ENCODE results near the gene SIRT6.
"Not testable (repeated sequence)": the region's sequence is repeated elsewhere in the genome, so short reads cannot be mapped to it uniquely, and the experiment has no call there.

SIRT6 gene

GRCh38 chr19:4149518-4150288, 32.7 kb downstream of the SIRT6 start:
- Mint-ChIP-seq H3K9me3 (no peaks in the 10 kb centered on the region), H3K4me1 (peaks cover 15 to 20% of the 10 kb centered on the region in 2 donors), H3K4me3 (no peak overlapping the region), H3K27ac (peak overlapping the region; percentile 11), H3K36me3 (no peaks in the 10 kb centered on the region), H3K27me3 (peaks cover 40 to 67% of the 10 kb centered on the region in 2 donors)
- ATAC-seq (replicated peaks) (peak in 1 of 2 donors; percentile 42), DNase-seq (no peak)

- Mint-ChIP-seq H3K27ac (no peak overlapping the region), H3K27me3 (peaks cover 35 to 46% of the 10 kb centered on the region in 2 donors), H3K4me3 (no peak overlapping the region), H3K9me3 (peaks cover 0 to 2% of the 10 kb centered on the region in 2 donors), H3K4me1 (peaks cover 10 to 14% of the 10 kb centered on the region in 2 donors), H3K36me3 (no peaks in the 10 kb centered on the region)
- no peak for DNase-seq
- ATAC-seq (replicated peaks): no peak
Observed at GRCh38 chr19:4144666-4145249, 37.6 kb downstream of the SIRT6 start.

DNA sequence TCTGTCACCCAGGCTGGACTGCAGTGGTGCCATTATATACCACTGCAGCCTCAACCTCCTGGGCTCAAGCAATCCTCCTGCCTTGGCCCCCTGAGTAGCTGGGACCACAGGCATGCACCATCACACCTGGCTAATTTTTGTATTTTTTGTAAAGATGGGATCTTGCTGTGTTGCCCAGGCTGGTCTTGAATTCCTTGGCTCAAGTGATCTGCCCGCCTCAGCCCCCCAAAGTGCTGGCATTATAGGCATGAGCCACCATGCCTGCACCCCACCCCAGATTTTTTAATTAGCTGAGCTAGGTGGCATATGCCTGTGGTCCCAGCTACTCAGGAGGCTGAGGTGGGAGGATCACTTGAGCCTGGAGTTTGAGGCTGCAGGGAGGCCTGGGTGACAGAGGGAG, 39.4 kb downstream of the SIRT6 start:
- not testable (repeated sequence) for H3K4me3 Mint-ChIP-seq; H3K36me3 Mint-ChIP-seq; ATAC-seq (replicated peaks); H3K9me3 Mint-ChIP-seq; H3K27ac Mint-ChIP-seq; DNase-seq
- Mint-ChIP-seq H3K4me1 (peaks cover 11 to 13% of the 10 kb centered on the region in 2 donors), H3K27me3 (peaks cover 29 to 33% of the 10 kb centered on the region in 2 donors)

DNA sequence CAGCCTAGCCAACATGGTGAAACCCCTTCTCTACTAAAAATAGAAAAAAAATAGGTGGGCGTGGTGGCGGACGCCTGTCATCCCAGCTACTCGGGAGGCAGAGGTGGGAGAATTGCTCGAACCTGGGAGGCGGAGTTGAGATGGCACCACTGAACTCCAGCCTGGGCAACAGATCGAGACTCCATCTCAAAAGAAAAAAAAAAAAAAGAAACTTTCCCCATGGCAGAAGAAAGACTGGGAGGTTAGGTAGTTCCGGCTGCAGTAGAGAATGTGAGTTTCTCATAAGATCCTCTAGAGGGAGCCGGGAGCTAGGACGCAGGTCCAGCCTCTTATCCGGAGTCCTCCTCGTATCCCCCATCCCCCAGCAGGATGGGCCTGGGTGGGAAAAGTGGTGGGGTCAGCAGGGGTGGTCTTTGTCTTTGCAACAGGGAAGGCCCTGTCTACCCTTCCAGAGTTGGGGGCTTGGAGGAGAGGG, 42.1 kb downstream of the SIRT6 start:
- ATAC-seq (replicated peaks) (peak; percentile 82 to 90), DNase-seq (no peak)
- Mint-ChIP-seq H3K27ac (no peak overlapping the region), H3K9me3 (peaks cover 0 to 4% of the 10 kb centered on the region in 2 donors), H3K4me1 (peaks cover 9 to 13% of the 10 kb centered on the region in 2 donors), H3K4me3 (peak overlapping the region; percentile 52 to 58), H3K36me3 (no peaks in the 10 kb centered on the region), H3K27me3 (peaks cover 15 to 20% of the 10 kb centered on the region in 2 donors)

GRCh38 chr19:4139614-4140236, 42.6 kb downstream of the SIRT6 start:
- H3K9me3 Mint-ChIP-seq: peaks cover 0 to 4% of the 10 kb centered on the region in 2 donors
- H3K27me3 Mint-ChIP-seq: peaks cover 13 to 18% of the 10 kb centered on the region in 2 donors
- no peaks in the 10 kb centered on the region for H3K36me3 Mint-ChIP-seq
- ATAC-seq (replicated peaks): peak; percentile 84 to 89
- H3K4me3 Mint-ChIP-seq: peak overlapping the region; percentile 26 to 60
- H3K4me1 Mint-ChIP-seq: peaks cover 9 to 13% of the 10 kb centered on the region in 2 donors
- DNase-seq: peak; percentile 73
- peak overlapping the region; percentile 87 for H3K27ac Mint-ChIP-seq

DNA sequence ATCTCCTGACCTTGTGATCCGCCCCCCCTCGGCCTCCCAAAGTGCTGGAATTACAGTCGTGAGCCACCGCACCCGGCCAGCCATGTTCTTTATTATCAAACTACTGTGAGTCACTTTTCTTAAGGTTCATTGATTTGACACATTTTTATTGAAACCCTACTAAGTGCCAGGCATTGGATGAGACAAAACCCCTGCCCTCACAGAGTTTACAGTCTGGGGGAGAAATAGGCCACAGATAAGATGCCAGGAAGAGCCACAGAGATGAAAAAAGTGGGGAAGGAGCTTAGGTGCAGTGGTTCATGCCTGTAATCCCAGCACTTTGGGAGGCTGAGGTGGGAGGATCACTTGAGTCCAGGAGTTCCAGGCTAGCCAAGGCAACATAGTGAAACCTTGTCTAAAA, 43.9 kb downstream of the SIRT6 start:
- H3K27me3 Mint-ChIP-seq: peaks cover 2 to 11% of the 10 kb centered on the region in 2 donors
- H3K9me3 Mint-ChIP-seq: peaks cover 0 to 4% of the 10 kb centered on the region in 2 donors
- H3K4me3 Mint-ChIP-seq: no peak overlapping the region
- DNase-seq: no peak
- ATAC-seq (replicated peaks): no peak
- H3K27ac Mint-ChIP-seq: no peak overlapping the region
- H3K36me3 Mint-ChIP-seq: no peaks in the 10 kb centered on the region
- peaks cover 9 to 13% of the 10 kb centered on the region in 2 donors for H3K4me1 Mint-ChIP-seq

DNA sequence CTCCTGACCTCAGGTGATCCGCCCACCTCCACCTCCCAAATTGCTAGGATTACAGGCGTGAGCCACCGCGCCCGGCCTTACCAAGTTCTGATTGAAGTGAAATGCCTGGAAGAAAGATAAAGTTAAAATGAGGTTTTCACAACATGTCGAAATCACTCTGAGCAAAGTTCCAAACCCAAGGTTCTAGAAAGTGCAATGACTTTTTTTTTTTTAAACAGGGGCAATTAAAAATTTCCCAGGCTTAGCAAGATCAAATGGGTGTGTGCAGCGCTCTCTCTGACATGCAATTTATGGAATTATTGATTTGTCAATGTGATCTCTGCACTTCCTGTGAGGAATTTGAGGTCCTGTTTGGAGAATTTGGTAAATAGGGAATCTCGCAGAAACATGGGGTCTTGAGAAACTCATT, 45.7 kb downstream of the SIRT6 start:
- Mint-ChIP-seq H3K4me1 (peaks cover 9 to 13% of the 10 kb centered on the region in 2 donors), H3K27ac (no peak overlapping the region), H3K27me3 (peaks cover 0 to 10% of the 10 kb centered on the region in 2 donors), H3K36me3 (no peaks in the 10 kb centered on the region), H3K9me3 (peaks cover 0 to 4% of the 10 kb centered on the region in 2 donors), H3K4me3 (no peak overlapping the region)
- ATAC-seq (replicated peaks): no peak
- no peak for DNase-seq

- peaks cover 6 to 15% of the 10 kb centered on the region in 2 donors for H3K27me3 Mint-ChIP-seq
- H3K4me1 Mint-ChIP-seq; H3K9me3 Mint-ChIP-seq; ATAC-seq (replicated peaks); DNase-seq; H3K4me3 Mint-ChIP-seq; H3K36me3 Mint-ChIP-seq; H3K27ac Mint-ChIP-seq: not testable (repeated sequence)
Observed at GRCh38 chr19:4135386-4135785, 47.0 kb downstream of the SIRT6 start.

DNA sequence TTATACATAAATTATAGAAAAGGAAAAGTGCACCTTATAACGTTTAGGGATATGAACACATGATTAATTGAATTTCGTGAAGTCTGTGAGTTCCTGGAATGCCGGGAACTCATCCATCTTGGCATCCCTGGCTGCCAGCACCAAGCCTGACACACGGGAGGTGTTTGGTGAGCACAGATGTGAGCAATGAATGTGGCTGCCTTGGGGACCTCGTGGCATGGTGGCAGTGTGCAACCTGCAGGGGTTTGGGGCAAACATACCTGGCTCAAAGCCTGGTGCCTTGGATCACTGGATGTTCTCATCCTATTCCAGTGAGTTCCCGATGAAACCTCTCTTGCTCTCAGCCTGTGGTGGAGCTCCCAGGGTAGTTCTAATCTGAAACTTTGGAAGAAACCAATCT, 48.0 kb downstream of the SIRT6 start:
- H3K9me3 Mint-ChIP-seq: no peaks in the 10 kb centered on the region
- peaks cover 6 to 15% of the 10 kb centered on the region in 2 donors for H3K27me3 Mint-ChIP-seq
- no peak for DNase-seq
- peaks cover under 1% of the 10 kb centered on the region in 2 donors for H3K4me1 Mint-ChIP-seq
- no peak for ATAC-seq (replicated peaks)
- H3K36me3 Mint-ChIP-seq: no peaks in the 10 kb centered on the region
- H3K27ac Mint-ChIP-seq: no peak overlapping the region
- H3K4me3 Mint-ChIP-seq: no peak overlapping the region

DNA sequence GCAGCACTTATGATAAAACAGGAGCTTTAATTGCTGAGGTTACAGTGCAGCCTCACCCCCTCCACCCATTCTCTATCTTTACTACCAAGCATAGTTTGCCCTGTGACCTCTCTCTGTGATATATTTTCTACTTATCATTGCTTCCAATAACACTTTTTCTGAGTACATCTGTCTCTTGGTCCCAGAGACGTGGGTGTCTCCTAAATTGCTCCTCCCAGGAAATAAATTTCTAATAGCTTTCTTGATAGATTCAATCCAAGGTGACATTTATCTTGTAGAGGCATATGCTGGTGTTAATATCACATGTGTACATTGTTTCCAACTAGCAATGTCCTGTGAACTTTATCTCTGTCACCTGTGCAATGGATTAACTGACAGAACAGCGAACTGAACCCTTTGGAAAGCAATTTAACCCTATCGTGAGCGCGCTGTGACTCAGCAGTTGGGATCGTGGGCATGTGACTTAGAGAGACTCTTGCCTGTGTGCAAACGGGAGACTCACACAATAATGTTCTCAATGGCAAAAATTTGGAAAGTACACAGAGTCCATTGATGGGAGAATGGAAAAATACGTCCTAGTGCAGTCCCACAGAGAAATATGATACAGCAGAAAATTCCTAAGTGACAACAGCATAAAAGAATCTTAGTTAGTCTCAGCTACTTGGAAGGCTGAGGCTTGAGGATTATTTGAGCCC, 51.5 kb downstream of the SIRT6 start:
- Mint-ChIP-seq H3K27ac (no peak overlapping the region), H3K36me3 (no peaks in the 10 kb centered on the region), H3K4me1 (no peaks in the 10 kb centered on the region), H3K27me3 (peaks cover 6 to 15% of the 10 kb centered on the region in 2 donors), H3K4me3 (no peak overlapping the region), H3K9me3 (no peaks in the 10 kb centered on the region)
- DNase-seq (no peak), ATAC-seq (replicated peaks) (no peak)

- not testable (repeated sequence) for H3K27ac Mint-ChIP-seq; H3K4me3 Mint-ChIP-seq; ATAC-seq (replicated peaks); DNase-seq; H3K9me3 Mint-ChIP-seq; H3K4me1 Mint-ChIP-seq; H3K36me3 Mint-ChIP-seq
- H3K27me3 Mint-ChIP-seq: peaks cover 6 to 15% of the 10 kb centered on the region in 2 donors
Observed at GRCh38 chr19:4129050-4129449, 53.3 kb downstream of the SIRT6 start.

DNA sequence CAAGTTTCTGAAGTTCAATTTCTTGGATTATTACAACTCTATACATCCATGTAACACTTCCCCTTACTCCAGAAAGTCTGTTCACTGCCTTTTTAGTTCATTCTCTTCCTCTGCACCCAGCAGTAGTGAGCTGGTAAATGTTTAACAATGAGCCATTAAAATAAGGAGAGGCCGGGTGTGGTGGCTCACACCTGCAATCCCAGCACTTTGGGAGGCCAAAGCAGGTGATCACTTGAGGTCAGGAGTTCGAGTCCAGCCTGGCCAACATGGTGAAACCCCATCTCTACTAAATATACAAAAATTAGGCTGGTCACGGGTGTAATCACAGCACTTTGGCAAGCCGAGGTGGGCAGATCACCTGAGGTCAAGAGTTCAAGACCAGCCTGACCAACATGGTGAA, 55.0 kb downstream of the SIRT6 start:
- H3K9me3 Mint-ChIP-seq; H3K27ac Mint-ChIP-seq; DNase-seq; ATAC-seq (replicated peaks); H3K4me3 Mint-ChIP-seq; H3K27me3 Mint-ChIP-seq; H3K36me3 Mint-ChIP-seq: not testable (repeated sequence)
- peaks cover 13 to 17% of the 10 kb centered on the region in 2 donors for H3K4me1 Mint-ChIP-seq

DNA sequence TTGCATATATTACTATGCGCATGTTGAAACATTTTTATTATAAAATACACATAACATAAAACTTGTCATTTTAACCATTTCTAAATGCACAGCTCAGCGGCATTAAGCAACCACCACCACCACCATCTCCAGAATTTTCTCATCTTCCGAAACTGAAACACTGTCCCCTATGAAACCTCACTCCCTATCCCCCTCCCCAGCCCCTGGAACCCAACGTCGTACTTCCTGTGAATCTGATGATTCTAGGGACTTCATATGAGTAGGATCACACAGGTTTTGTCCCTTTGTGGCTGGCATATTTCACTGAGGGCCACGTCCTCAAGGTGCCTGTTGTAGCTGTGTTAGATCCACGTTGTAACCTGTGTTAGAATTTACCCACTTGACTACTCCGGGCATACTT, 57.7 kb downstream of the SIRT6 start:
- Mint-ChIP-seq H3K9me3 (no peaks in the 10 kb centered on the region), H3K4me3 (peak overlapping the region; percentile 20 to 76), H3K27ac (peak overlapping the region; percentile 81), H3K4me1 (peaks cover 20 to 27% of the 10 kb centered on the region in 2 donors), H3K36me3 (peaks cover 2 to 15% of the 10 kb centered on the region in 2 donors), H3K27me3 (no peaks in the 10 kb centered on the region)
- DNase-seq (no peak), ATAC-seq (replicated peaks) (no peak)

Data from stimulated activated naive B cell treated with anti-CD40 and anti-IgM and Interleukin-4, amounts not matched to agents 10 μg/mL and 1 μg/mL and 100 μg/mL, for 72 hours (primary cell).